Mammary epithelial cell (primary cell): ENCODE results near the gene PTP4A2.

Experiments
- CTCF ChIP-seq, 2 donors: IDR thresholded peaks in 1 of 2; conservative IDR thresholded peaks in 1 of 2; 2 replicates each; pipeline ENCODE4 v1.5.1; 2011 to 2012; ENCODE audit warnings: inconsistent platforms in 2 of 2, low read length in 2 of 2, mild to moderate bottlenecking in 2 of 2, control low read depth in 1 of 2, low read depth in 1 of 2; ENCODE audit not compliant: insufficient read depth in 1 of 2; ENCODE audit errors: extremely low read depth in 1 of 2
- EZH2 ChIP-seq: IDR thresholded peaks from 2 replicates; pipeline ENCODE4 v1.6.1; 2012; ENCODE audit warnings: low read length, inconsistent platforms, borderline replicate concordance

- no peak for TF ChIP-seq CTCF (conservative IDR thresholded peaks at IDR 0.05 in 1 of 2, IDR thresholded peaks at IDR 0.05 in 1 of 2; ENCODE audit: extremely low read depth in 1 of 2, insufficient read depth in 1 of 2, low read depth in 1 of 2, low read length in 2 of 2)
- no peak for TF ChIP-seq EZH2
Measured at GRCh38 chr1:31959521-31960340, 21.6 kb upstream of the PTP4A2 start.
